HEK293 (cell line): ENCODE data around the gene CDC20.

Source experiments
- CTCF ChIP-seq: fragments of 450-650 bp; formaldehyde crosslinking; IDR thresholded peaks from 2 replicates; pipeline ENCODE4 v1.5.1; 2016; ENCODE audit warnings: missing biosample characterization, missing genetic modification characterization
- GLI4 ChIP-seq: fragments of 450-650 bp; formaldehyde crosslinking; IDR thresholded peaks from 2 replicates; pipeline ENCODE4 v1.5.1; 2016; ENCODE audit warnings: missing biosample characterization, missing genetic modification characterization
- KLF9 ChIP-seq: fragments of 450-650 bp; formaldehyde crosslinking; IDR thresholded peaks from 2 replicates; pipeline ENCODE4 v1.5.1; 2016; ENCODE audit warnings: missing biosample characterization, missing genetic modification characterization, low read depth
- PBX3 ChIP-seq: sonication (generic); formaldehyde crosslinking; IDR thresholded peaks from 2 replicates; pipeline ENCODE4 v1.8.1; 2022; ENCODE audit warnings: mild to moderate bottlenecking, moderate library complexity, missing genetic modification reagents
- SP2 ChIP-seq: fragments of 450-650 bp; formaldehyde crosslinking; IDR thresholded peaks from 2 replicates; pipeline ENCODE4 v1.5.1; 2016; ENCODE audit warnings: missing biosample characterization, missing genetic modification characterization
- ZBTB1 ChIP-seq: fragments of 450-650 bp; formaldehyde crosslinking; IDR thresholded peaks from 2 replicates; pipeline ENCODE4 v1.5.1; 2016; ENCODE audit warnings: missing biosample characterization, missing genetic modification characterization
- ZNF174 ChIP-seq: fragments of 450-650 bp; formaldehyde crosslinking; IDR thresholded peaks from 2 replicates; pipeline ENCODE4 v1.5.0; 2017; ENCODE audit warnings: missing biosample characterization, mild to moderate bottlenecking, missing genetic modification characterization
- ZNF223 ChIP-seq: fragments of 450-650 bp; formaldehyde crosslinking; IDR thresholded peaks from 2 replicates; pipeline ENCODE4 v1.5.1; 2016; ENCODE audit warnings: missing biosample characterization, missing genetic modification characterization
- ZNF274 ChIP-seq, 2 experiments: fragments of 200-500 bp in 1 of 2; fragments of 450-650 bp in 1 of 2; sonication (Bioruptor generic) in 1 of 2; formaldehyde crosslinking in 1 of 2; IDR thresholded peaks; 2 replicates each; pipeline versions ENCODE4 v1.5.1 to v1.6.1; 2014 to 2016; ENCODE audit warnings: borderline replicate concordance in 1 of 2, inconsistent platforms in 1 of 2, low read length in 1 of 2, missing biosample characterization in 1 of 2, missing genetic modification characterization in 1 of 2
- ZNF280D ChIP-seq: fragments of 450-650 bp; formaldehyde crosslinking; IDR thresholded peaks from 2 replicates; pipeline ENCODE4 v1.5.1; 2016; ENCODE audit warnings: missing biosample characterization, missing genetic modification characterization
- ZNF449 ChIP-seq: fragments of 450-650 bp; formaldehyde crosslinking; IDR thresholded peaks from 2 replicates; pipeline ENCODE4 v1.5.1; 2017; ENCODE audit warnings: missing biosample characterization, mild to moderate bottlenecking, missing genetic modification characterization, moderate library complexity
- ZNF639 ChIP-seq: fragments of 450-650 bp; formaldehyde crosslinking; IDR thresholded peaks from 2 replicates; pipeline ENCODE4 v1.5.1; 2016; ENCODE audit warnings: missing biosample characterization, missing genetic modification characterization
- ZNF747 ChIP-seq: fragments of 450-650 bp; formaldehyde crosslinking; IDR thresholded peaks from 2 replicates; pipeline ENCODE4 v1.5.1; 2016; ENCODE audit warnings: missing biosample characterization, missing genetic modification characterization
- ZNF785 ChIP-seq: fragments of 450-650 bp; formaldehyde crosslinking; IDR thresholded peaks from 2 replicates; pipeline ENCODE4 v1.5.1; 2016; ENCODE audit warnings: missing biosample characterization, missing genetic modification characterization

- no peak for TF ChIP-seq SP2
- TF ChIP-seq ZNF174, result no peak
- TF ChIP-seq GLI4 (tag by site-specific recombination), result no peak
- TF ChIP-seq ZNF639 (tag by site-specific recombination), result no peak
- no peak for TF ChIP-seq CTCF (tag by site-specific recombination)
- no peak for TF ChIP-seq PBX3 (CRISPR knock-in tag)
- no peak for TF ChIP-seq ZNF449 (tag by site-specific recombination)
- no peak for TF ChIP-seq ZNF274 (IDR thresholded peaks at IDR 0.05; ENCODE audit: low read length)
- TF ChIP-seq ZNF274 (tag by site-specific recombination; IDR thresholded peaks at IDR 0.05; ENCODE audit: borderline replicate concordance), result no peak
- no peak for TF ChIP-seq ZNF785 (tag by site-specific recombination)
- TF ChIP-seq KLF9 (tag by site-specific recombination), result no peak
- TF ChIP-seq ZBTB1 (tag by site-specific recombination), result no peak
- TF ChIP-seq ZNF223 (tag by site-specific recombination), result no peak
- TF ChIP-seq ZNF747, result no peak
- no peak for TF ChIP-seq ZNF280D (tag by site-specific recombination)
These were observed 29.3 kb downstream of the CDC20 start for GRCh38 chr1:43387976-43388599.
